GM19035 (cell line): ENCODE results near the gene BCAP29.
"Not testable (repeated sequence)": the region's sequence is repeated elsewhere in the genome, so short reads cannot be mapped to it uniquely, and the experiment has no call there.

Experiments
- ATAC-seq: cut with Tn5 transposase; IDR thresholded peaks from one replicate; pipeline ENCODE4 v1.9.1; 2021; ENCODE audit not compliant: unreplicated experiment

Gene BCAP29

DNA sequence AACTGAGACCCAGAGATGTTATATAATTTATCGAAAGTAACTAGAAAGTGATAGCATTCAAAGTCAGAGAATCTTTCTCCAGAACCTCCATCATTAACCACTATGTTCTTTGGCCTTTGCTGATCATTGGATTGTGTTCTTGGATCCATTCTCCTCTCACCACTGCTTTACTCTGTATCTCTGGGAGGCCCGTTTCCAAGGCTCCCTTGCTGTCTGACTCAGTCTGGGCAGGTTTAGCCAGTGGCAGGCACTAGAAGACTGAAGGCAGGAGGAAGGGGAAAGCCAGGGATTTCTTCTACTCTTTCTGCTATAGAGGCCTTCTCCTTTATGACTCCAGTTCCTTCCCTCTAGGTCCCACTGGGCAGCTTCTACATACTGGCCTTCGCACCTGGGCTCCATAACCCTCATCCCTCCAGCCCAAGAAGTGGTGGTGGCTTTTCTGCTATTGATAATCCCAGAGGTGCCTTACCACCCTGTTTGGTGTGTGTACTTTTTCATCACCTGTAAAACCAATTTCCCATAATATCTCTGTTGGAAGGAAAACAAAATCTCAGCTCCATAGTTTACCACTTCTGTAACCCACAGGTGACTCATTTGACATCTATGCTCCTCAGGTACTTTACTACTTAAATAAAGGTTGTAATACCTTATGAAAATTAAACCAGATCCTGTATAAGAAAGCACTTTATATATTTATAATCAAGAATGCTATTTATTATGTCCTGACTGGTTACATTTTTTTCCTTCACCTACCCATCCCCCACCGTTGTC is 36.0 kb downstream of the BCAP29 start:
- ATAC-seq = no peak

- no peak for ATAC-seq
These were observed 42.4 kb downstream of the BCAP29 start for GRCh38 chr7:107622429-107622828.

DNA sequence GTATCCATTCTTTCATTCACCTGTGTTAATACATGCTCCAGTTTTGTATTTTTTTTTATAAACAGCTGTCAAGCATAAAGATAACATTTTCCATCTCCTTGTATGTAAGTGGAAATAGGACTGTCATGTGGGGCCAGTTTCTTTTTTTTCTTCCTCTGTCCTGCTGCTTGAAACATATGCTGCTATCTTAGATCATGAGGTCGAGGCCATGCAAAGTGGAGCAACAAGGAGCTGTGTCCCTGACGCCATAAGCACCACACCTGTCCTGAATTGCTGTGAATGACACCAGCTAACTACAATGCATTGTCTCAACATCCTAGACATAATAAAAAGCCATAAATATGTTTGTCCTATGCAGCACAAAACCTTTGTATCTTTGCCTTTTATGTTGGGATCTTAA is 42.8 kb downstream of the BCAP29 start:
- ATAC-seq = no peak

DNA sequence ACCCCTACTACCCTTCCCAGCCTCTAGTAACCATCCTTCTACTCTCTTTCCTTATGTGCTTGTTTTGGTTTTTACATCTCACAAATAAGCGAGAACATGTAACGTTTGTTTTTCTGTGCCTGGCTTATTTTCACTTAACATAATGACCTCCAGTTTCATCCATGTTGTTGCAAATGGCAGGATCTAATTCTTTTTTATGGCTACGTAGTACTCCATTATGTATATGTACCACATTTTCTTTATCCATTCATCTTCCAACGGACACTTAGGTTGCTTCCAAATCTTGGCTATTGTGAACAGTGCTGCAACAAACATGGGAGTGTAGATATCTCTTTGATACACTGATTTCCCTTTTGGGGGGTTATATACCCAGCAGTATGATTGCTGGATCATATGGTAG is 47.0 kb downstream of the BCAP29 start:
- no peak for ATAC-seq

DNA sequence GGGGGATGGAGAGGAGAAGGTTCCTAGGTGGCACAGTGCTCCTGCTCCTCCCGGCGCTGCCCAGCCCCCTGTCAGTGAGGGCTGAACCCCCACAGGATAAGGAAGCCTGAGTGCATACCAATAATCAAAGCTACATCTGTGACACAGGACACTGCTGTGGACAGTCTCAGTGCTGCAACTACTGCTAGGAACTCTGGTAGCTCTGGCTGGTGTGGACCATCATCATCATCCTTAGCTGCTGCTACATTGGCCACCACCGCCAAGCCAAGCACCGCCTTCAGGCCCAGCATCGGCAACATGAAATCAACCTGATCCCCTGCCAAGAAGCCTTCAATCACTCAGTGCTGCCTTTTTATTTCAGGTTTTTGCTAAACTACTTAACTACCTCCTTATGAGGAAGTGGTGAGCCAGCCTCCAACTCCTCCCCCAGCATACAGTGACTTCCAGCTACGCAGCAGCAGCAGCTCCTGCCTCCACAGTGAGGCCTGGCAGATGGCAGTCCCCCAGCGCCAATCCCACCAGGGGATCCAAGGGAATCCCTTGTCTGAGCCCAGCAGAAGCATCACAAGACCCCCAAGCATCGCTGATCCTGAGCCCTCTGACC is 48.5 kb downstream of the BCAP29 start:
- ATAC-seq = no peak

- no peak for ATAC-seq
These were observed 50.3 kb downstream of the BCAP29 start for GRCh38 chr7:107630342-107630741.

- ATAC-seq = no peak
These were observed 51.8 kb downstream of the BCAP29 start for GRCh38 chr7:107631588-107632491.

DNA sequence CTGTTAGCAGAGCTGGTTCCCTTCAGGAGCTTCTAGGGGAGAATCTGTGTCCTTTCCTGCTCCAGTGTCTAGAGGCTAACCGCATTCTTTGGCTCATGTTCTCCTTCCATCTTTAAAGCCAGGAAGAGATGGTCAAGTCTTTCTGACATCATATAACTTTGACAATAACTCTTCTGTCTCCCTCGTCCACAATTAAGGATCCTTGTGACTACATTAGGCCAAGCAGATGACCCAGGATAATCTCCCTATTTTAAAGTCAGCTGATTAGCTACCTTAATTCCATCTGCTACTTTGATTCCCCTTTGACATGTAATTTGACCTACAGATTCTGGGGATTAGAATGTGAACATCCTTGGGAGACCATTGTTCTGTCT is 52.4 kb downstream of the BCAP29 start:
- ATAC-seq = no peak

GRCh38 chr7:107638594-107638993 is 58.5 kb downstream of the BCAP29 start:
- ATAC-seq = peak; percentile 94

DNA sequence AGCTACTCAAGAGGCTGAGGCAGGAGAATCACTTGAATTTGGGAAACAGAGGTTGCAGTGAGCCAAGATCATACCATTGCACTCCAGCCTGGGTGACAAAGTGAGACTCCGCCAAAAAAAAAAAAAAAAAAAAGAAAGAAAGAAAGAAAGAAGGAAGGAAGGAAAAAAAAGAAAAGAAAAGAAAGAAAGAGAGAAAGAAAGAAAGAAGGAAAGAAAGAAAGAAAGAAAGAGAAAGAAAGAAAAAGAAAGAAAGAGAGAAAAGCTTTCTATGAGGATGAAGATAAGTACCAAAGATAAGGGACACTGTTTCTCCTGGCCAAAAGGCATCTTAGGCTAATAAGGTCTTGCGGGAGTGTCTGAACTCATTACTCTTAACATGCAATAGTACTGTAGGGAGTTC is 59.0 kb downstream of the BCAP29 start:
- ATAC-seq = not testable (repeated sequence)

GRCh38 chr7:107641676-107642075 is 61.6 kb downstream of the BCAP29 start:
- ATAC-seq = no peak

DNA sequence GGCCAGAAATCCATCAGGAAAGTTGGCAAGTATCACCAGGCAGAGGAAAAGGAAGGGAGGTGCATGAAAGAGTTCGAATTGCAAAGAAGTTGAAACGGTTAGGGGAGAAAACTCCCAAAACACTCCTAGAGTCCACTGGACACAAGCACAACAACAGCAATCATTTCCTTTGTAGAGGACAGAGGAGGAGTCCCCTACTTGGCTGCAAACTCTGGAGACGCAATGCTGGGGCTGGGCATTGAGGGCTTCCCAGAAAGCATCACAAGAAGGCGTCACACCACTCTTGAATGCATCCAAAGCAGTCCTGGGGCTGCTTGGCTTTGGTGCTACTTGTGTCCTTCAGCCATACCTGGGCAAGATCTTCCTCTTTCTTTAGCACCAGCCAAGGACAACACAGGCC is 62.5 kb downstream of the BCAP29 start:
- ATAC-seq = no peak

DNA sequence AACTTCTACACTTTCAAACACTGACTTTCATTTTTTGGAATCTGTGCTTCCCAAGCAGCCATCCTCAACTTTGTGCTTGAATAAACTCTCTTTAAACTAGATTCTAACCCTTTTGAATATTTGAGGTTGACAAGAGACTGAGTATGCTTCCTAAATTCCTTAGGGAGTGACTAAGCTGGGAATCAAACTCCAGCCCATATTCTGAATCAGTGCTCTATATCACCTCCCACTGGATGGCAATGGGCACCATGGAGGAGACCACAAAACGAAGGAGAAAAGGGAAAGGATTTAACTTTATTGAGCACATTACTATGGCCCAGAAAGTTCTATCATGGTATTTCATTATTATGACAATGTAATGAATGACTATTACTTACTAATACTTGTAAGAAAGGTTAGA is 63.4 kb downstream of the BCAP29 start:
- ATAC-seq = no peak

DNA sequence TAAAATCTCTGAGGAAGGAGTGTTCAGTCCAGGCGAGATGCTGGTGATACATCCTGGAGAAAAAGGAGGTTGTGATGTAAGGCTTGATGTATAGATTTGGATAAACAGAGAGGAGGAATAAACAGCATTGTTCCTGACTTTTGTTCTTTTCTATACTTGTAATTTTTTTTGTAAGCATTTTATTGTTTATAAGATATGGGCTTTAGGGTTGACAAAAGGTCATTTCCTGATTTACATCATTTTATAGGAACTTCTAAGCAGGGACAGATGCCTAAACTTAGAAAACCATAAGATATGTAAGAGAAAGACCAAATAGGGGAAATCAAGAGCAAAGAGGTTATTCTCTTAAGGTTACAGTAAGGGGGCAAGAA is 63.9 kb downstream of the BCAP29 start:
- no peak for ATAC-seq

DNA sequence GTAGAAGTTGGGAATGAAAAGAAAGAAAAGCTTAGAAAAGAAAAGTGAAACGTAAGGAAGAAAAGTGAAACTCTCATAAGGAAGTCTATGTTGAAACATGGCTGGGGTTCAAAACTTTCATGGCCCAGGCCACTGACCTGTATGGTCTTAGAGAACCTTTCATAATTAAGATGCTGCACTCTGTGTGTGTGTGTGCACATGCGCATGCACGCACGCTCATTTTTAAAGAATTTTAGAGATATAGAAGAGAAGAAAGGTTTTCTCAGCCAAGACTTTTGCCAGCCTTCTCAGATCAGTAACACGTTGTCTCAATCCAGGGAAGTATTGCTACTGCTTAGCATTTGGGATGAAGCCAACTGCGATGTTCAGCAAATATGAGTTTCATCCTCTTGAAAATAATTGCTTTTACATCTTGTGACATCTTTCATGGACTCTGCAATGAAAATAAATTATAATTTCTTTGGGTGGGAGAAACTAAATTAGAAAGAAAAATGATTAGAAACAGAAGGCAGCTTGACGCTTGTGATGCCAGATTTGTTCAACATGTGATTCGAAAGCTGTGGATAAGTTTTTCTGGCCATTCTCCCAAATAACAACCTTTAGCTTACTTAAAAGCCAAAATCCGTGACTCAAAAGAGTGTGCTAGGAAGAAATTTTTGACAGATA is 64.4 kb downstream of the BCAP29 start:
- no peak for ATAC-seq

DNA sequence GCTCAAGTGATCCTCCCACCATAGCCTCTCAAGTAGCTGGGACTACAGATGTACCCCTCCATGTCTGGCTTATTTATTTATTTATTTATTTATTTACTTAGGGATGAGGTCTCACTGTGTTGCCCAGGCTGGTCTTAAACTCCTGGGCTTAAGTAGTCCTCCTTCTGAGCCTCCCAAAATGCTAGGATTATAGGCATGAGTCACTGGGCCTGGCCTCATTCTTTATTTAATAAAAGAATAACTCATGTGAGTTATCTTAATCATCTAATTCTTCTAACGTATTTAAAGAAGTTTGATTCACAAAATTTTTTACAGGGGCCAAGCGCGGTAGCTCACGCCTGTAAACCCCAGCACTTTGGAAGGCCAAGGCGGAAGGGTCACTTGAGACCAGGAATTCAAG is 72.6 kb downstream of the BCAP29 start:
- ATAC-seq = no peak

- ATAC-seq = no peak
These were observed 78.4 kb downstream of the BCAP29 start for GRCh38 chr7:107658467-107658866.

DNA sequence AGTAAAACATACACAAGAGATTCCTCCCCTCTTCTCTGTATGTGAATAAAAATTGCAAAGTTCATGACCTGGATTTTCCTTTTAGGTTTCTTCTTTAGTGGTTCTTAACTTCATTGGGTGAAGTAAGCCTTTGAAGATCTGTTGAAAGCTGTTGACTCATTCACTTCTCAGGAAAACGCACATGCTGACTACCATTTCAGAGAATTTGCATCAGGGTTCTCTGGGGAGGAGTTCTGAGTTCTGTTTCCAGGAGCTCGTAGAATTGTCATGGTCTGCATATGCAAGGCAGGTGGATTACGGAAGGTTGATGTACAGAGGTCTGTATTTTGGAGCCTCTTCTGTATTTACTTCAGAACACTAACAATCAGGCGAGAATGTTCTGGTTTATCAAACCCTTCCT is 79.6 kb downstream of the BCAP29 start:
- no peak for ATAC-seq

- no peak for ATAC-seq
These were observed 80.5 kb downstream of the BCAP29 start, which contains the start of gene SLC26A4 for GRCh38 chr7:107660381-107661080. TSS of gene SLC26A4 (plus strand) at chr7:107660828. CDS start at chr7:107661642, 814 bp downstream.

- peak; percentile 47 for ATAC-seq
These were observed 81.2 kb downstream of the BCAP29 start for GRCh38 chr7:107661081-107661864.
